Mucosa of descending colon (tissue), 3 donors: ENCODE data around the gene PPARA. TPM values are rescaled to one million over a fixed set of nuclear protein-coding genes. Genes with fewer than 3 reads are reported as not detected.

ENCODE experiments used
- ATAC-seq: fragments of 200-7000 bp; cut with Tn5 transposase; one replicate; pipeline ENCODE4 v1.9.1; 2020; ENCODE audit warnings: mild to moderate bottlenecking, moderate library complexity
- DNase-seq, 3 donors: peaks; one replicate each; pipeline ENCODE4 v3.0.0-alpha.2; 2020
- H3K36me3 ChIP-seq: fragments of 200-600 bp; one replicate; pipeline ENCODE4 v1.8.0; 2021; ENCODE audit warnings: low read depth, mild to moderate bottlenecking
- H3K4me1 ChIP-seq: fragments of 200-600 bp; one replicate; pipeline ENCODE4 v1.8.0; 2021; ENCODE audit warnings: low read depth, mild to moderate bottlenecking
- H3K4me3 ChIP-seq: fragments of 200-600 bp; one replicate; pipeline ENCODE4 v1.8.0; 2021; ENCODE audit warnings: mild to moderate bottlenecking
- H3K9me3 ChIP-seq: fragments of 200-600 bp; one replicate; pipeline ENCODE4 v1.8.0; 2021; ENCODE audit warnings: mild to moderate bottlenecking
- CTCF ChIP-seq: fragments of 200-600 bp; IDR thresholded peaks from one replicate; pipeline ENCODE4 v1.8.0; 2022; ENCODE audit warnings: antibody characterized with exemption, mild to moderate bottlenecking
- intact Hi-C, 2 donors: fragments of 100-400 bp; cut with DNase I in 1 of 2; cut with micrococcal nuclease in 1 of 2; formaldehyde crosslinking; loops; one replicate each; pipeline versions ENCODE4 v1.11.0 to v1.11.1; 2022; cut with DNase I, micrococcal nuclease
- total RNA-seq, 3 donors: library from RNA; stranded (reverse); fragmentation: NEBNext Ultra II Directional in 2 of 3; extraction: Animal tissue kit (Norgen Biotek cat#: 25700) in 2 of 3; gene quantifications; one replicate each; pipeline versions ENCODE4 v1.2.1 to v1.2.4, GENCODE V29; 2021 to 2023
- donor health status: DM: no; HTN: no; CAD: no; lungs with moderate emphysema.
- donor health status: DM: no; HTN: no; CAD: no.
- donor health status: DM: no; HTN: yes; CAD: no.

The PPARA gene
- total RNA-seq, 3 donors from 2014 or later, result 57.9 to 81.4 (median 58.5) TPM

- intact Hi-C loops, result no loop called here
- ATAC-seq, result peak; percentile 94
- H3K36me3 ChIP-seq, result no peaks in the 10 kb centered on the region
Observed at GRCh38 chr22:46267431-46268279, 117.3 kb downstream of the PPARA start, which contains the start of gene TTC38. Gene TTC38 (plus strand): TSS chr22:46268008. CDS start chr22:46268040, 32 bp downstream.

GRCh38 chr22:46269564-46269963 lies 119.2 kb downstream of the PPARA start:
- Histone ChIP-seq H3K4me3 (no peak overlapping the region), H3K4me1 (peaks cover 14% of the 10 kb centered on the region), H3K9me3 (no peaks in the 10 kb centered on the region), H3K36me3 (peaks cover 5% of the 10 kb centered on the region)
- ATAC-seq, result no peak
- DNase-seq, result peak in 1 of 3 donors; percentile 21
- TF ChIP-seq CTCF, result no peak
- intact Hi-C loops, result no loop called here

More at GRCh38 chr22:46267431-46268279, 117.3 kb downstream of the PPARA start, which contains the start of gene TTC38:
- TF ChIP-seq CTCF, result no peak
- Histone ChIP-seq H3K9me3 (no peaks in the 10 kb centered on the region), H3K4me3 (peak within 1 kb of the TSS; percentile 60), H3K4me1 (peaks cover 16% of the 10 kb centered on the region)
- DNase-seq, result peak; percentile 94 to 95 (median 95)

DNA sequence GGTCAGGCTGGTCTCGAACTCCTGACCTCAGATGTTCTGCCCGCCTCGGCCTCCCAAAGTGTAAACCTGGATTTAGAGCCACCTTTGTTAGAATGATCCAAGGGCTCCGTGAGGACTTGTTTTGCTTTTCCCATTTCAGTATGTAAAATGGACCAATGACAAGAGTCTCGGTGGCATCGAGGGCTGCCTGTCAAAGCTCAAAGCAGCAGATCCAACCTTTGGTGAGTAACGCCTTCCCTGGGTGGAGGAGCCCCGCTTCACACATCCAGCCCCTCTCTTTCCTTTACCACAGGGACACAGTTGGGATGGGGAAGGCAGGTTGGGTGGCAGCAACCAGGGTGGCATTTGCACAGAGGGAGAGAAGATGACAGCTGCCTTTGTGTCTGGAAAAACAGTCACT lies 121.9 kb downstream of the PPARA start:
- no peaks in the 10 kb centered on the region for H3K9me3 ChIP-seq
- intact Hi-C loops, result no loop called here
- no peak for TF ChIP-seq CTCF
- DNase-seq (peak in 1 of 3 donors; percentile 9), ATAC-seq (no peak)
- peaks cover 9% of the 10 kb centered on the region for H3K4me1 ChIP-seq
- peaks cover 5% of the 10 kb centered on the region for H3K36me3 ChIP-seq
- no peak overlapping the region for H3K4me3 ChIP-seq

DNA sequence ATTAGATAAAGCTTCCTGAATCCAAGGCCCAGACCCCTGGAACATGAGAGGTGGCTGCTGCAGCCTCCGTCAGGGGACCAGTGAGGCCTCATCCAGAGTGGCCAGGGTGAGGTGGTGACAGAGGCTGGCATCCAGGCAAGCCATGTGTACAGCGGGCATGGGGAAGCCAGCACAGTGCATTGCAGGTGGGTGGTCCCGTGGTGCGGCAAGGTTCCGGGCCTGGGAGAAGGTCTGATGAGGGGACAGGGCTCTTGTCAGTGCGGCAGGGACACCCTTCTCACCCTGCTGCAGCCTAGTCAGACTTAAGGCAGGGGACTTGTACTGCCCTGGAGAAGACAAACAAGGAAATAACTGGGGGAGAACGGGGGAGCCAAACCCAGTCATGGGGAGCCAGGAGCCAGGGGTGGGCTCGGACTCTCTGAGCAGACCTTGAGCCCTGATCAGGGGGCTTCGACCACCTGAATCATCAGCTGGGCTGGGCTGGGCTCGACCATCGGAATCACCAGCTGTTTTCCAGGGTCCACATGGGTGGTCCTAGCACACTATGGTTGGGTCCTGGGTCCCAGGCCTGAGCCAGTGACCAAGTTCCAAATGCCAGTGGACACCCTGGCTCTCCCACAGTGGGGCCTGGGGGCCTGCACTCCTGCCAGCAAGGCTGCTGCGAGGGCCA lies 122.6 kb downstream of the PPARA start:
- no peak for TF ChIP-seq CTCF
- ATAC-seq (no peak), DNase-seq (peak in 1 of 3 donors; percentile 17)
- H3K36me3 ChIP-seq, result peaks cover 5% of the 10 kb centered on the region
- no peak overlapping the region for H3K4me3 ChIP-seq
- no peaks in the 10 kb centered on the region for H3K9me3 ChIP-seq
- peaks cover 9% of the 10 kb centered on the region for H3K4me1 ChIP-seq
- intact Hi-C loops, result no loop called here

DNA sequence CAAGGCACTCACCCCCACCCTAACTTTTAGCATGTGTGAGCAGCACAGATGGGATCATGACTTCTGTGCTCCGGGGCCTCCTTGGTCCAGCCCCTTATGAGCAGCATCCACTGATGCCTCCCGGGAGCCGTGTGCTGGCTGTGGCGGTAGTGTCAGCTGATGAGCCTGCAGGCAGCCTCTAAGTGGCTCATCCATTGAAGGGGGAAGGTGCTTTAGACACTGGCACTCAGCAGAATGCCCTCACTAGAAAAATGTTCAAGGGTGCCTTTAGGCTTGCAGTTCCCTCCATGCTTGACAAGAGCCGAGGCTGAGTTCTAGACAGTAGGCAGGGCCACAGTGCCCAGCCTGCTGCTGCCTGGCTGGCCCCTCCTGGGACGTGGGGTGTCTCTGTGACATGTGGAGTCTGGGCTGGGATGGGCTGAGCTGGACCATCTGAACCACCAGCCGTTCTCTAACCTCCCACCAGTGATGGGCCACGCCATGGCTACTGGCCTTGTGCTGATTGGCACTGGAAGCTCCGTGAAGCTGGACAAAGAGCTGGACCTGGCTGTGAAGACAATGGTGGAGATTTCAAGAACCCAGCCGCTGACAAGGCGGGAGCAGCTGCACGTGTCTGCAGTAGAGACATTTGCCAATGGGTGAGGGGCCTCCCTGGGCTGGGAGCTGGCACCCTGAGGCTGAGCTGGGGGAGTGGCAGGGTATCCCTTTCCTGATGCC lies 123.3 kb downstream of the PPARA start:
- H3K36me3 ChIP-seq, result peaks cover 11% of the 10 kb centered on the region
- H3K4me1 ChIP-seq, result peaks cover 9% of the 10 kb centered on the region
- no peak for ATAC-seq
- no peaks in the 10 kb centered on the region for H3K9me3 ChIP-seq
- intact Hi-C loops, result no loop called here
- peak in 1 of 3 donors; percentile 9 for DNase-seq
- no peak for TF ChIP-seq CTCF
- no peak overlapping the region for H3K4me3 ChIP-seq
